Measurements from ENCODE around the gene LAMTOR4.

- TF ChIP-seq HDAC2 (IDR thresholded peaks at IDR 0.05) (no peak), POLR2A (IDR thresholded peaks at IDR 0.05; ENCODE audit: low read depth, low read length) (no peak), CTCF (IDR thresholded peaks at IDR 0.05 in 2 of 3, conservative IDR thresholded peaks at IDR 0.05 in 1 of 3; ENCODE audit: control insufficient read depth in 2 of 3, extremely low read depth in 1 of 3, insufficient read depth in 1 of 3, low read depth in 3 of 3, low read length in 3 of 3) (no peak), FOXK2 (IDR thresholded peaks at IDR 0.05) (no peak), TCF7 (IDR thresholded peaks at IDR 0.05; ENCODE audit: borderline replicate concordance) (no peak), RAD21 (IDR thresholded peaks at IDR 0.05; ENCODE audit: insufficient read depth, low read depth, low read length) (no peak)
Measured at GRCh38 chr7:100167912-100168323, 19.2 kb downstream of the LAMTOR4 start.

Data from GM12878 (cell line).